SK-MEL-5 (cell line): ENCODE results near the gene LCORL. TPM values are rescaled to one million over a fixed set of nuclear protein-coding genes. Genes with fewer than 3 reads are reported as not detected.
"Not testable (repeated sequence)": the region's sequence is repeated elsewhere in the genome, so short reads cannot be mapped to it uniquely, and the experiment has no call there.

Source experiments
- DNase-seq: peaks from one replicate; pipeline ENCODE4 v3.0.0-alpha.2; 2016; ENCODE audit warnings: low read depth, low spot score
- in situ Hi-C: cut with HindIII; loops from 2 replicates; pipeline ENCODE4 v1.10.0; 2016; ENCODE audit warnings: low sequenced_read_pairs, high pct_unique_total_duplicates, low pct_unique_long_range_greater_than_20kb
- total RNA-seq: library from RNA; depleted of rRNA; stranded (reverse); fragments of >200 nt; shearing (Covaris generic); gene quantifications from 2 replicates; pipeline ENCODE4 v1.2.3, GENCODE V29; 2014

Gene LCORL
- total RNA-seq, 1 experiment from 2014 or later, result 16.3 TPM

DNA sequence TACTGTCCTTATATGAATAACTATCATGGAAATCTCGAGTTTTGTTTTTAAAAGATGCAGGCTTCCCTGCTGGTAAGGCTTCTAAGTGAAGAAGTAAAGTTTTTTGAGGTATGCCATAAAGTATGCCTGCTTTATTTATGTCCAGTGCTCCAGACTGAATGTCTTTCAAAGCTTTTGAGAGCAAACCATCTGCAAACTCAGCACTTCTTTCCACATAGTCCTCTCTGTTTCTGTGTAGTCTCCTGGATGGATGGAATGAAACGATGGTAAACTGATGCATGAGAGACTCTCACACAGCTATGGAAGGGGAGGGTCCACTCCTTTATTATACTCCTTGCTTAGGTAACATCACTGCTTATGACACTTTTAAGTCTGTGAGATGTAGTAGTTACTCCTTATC is 137.0 kb downstream of the LCORL start:
- in situ Hi-C loops, result no loop called here
- no peak for DNase-seq

GRCh38 chr4:17884063-17884462 is 137.5 kb downstream of the LCORL start:
- in situ Hi-C loops, result no loop called here
- no peak for DNase-seq

- in situ Hi-C loops, result no loop called here
These were observed 143.9 kb downstream of the LCORL start for GRCh38 chr4:17877661-17878060.

GRCh38 chr4:17876943-17877342 is 144.6 kb downstream of the LCORL start:
- in situ Hi-C loops, result no loop called here
- no peak for DNase-seq

More at GRCh38 chr4:17877661-17878060, 143.9 kb downstream of the LCORL start:
- DNase-seq, result no peak

DNA sequence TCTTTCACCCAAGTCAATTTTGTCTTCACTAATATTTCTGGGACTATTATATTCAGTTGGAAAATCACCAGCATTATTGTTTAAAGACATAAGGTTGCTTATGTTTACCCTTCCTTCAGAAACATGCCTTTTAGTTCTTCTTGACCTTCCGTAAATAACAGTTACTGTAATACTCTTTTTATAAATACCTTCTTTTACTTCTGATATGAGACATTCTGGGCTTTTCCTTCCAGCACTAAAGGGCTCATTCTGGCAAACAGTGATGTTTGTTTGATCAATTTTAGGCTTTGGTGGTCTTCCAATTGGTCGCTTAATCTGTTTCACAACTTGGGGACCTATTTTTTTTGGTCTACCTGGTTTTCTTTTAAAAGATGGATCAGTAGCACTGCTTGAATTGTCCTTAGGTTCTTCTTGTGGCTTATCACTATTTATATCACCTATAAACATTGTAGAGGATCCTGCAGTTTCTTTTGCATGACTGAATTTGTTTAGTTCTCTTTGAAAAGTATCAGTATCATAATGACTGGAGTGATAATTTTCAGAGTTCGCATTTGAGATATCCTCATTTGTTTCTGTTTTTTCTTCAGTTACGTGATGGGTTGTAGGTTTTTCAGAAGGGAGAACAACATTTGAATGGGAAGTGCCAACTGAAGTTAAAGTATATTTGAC is 146.0 kb downstream of the LCORL start:
- in situ Hi-C loops, result no loop called here
- no peak for DNase-seq

GRCh38 chr4:17869327-17869726 is 152.2 kb downstream of the LCORL start:
- no peak for DNase-seq

DNA sequence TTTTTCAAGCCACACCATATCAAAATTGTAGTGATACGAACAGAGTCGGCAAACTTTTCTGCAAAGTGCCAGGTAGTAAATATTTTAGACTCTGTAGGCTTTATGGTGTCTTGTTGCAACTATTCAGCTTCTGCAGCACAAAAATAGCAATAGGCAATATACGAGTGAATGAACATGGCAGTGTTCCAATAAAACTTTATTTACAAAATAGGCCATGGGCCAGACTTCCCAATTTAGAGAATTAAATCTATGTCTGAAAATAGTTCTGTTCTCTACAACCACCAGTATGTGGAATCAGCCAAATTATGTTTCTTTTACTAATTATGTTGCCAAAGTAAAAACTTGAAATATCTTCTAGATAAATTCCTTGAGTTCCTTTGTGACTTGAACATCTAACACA is 154.3 kb downstream of the LCORL start:
- in situ Hi-C loops, result no loop called here
- DNase-seq, result no peak

More at GRCh38 chr4:17869327-17869726, 152.2 kb downstream of the LCORL start:
- in situ Hi-C loops, result no loop called here

GRCh38 chr4:17866810-17867209 is 154.7 kb downstream of the LCORL start:
- no peak for DNase-seq
- in situ Hi-C loops, result no loop called here

DNA sequence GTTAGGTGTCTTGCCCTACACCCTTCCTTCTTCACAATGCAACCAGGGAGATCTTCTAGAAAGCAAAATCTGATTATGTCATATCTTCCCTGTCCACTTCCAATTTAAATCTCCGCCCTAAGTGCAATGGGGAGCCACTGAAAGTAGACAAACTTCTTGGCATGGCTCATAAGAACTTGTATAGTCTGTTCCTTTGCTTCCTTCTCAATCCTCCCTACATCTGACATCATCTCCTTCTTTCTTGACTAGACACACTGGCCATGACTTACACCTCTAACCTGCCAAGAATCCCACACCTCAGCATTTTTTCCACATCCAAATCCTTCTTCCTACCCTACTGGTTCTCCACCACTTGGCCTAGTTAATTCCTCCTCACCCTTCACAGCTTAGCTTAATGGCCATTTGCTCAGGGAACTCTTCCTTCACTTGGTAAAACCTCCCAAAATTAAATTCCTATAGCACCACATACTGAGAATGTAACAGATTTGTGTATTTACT is 155.6 kb downstream of the LCORL start:
- no peak for DNase-seq
- in situ Hi-C loops, result no loop called here

- in situ Hi-C loops, DNase-seq: not testable (repeated sequence)
These were observed 159.6 kb downstream of the LCORL start for GRCh38 chr4:17861906-17862305.

DNA sequence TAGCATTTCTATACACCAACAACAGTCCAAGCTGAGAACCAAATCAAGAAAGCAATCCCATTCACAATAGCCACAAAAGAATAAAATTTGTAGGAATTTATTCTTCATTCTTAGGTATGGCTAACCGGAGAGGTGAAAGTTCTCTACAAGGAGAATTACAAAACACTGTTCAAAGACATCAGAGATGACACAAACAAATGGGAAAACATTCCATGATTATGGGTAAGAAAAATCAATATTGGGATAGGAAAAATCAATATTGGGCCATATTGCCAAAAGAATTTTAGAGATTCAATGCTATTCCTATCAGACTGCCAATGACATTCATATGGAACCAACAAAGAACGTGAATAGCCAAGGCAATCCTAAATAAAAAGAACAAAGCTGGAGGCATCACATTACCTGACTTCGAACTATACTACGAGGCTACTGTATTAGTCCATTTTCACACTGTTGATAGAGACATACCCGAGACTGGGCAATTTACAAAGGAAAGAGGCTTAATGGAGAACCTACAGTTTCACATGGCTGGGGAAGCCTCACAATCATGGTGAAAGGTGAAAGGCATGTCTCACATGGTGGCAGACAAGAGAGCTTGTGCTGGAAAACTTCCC is 161.7 kb downstream of the LCORL start:
- in situ Hi-C loops, result no loop called here
- no peak for DNase-seq

DNA sequence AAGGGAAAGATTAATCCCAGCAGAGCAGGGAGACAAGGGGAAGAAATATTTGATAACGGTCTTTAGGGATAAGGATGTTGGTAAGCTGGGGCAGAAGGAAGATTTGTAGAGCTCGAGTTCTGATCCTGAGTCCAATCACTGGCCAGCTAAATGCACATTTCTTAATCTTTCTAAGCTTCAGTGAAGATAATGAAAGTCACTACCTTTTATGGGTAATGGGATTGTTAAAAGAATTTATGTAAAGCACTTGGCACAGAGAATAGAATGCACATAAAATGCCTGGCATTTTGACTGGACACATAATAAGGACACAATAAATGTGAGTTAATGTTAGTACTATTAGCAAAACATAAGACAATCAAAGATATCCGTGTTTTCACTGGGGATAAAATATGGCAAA is 167.5 kb downstream of the LCORL start:
- no peak for DNase-seq
- in situ Hi-C loops, result no loop called here

DNA sequence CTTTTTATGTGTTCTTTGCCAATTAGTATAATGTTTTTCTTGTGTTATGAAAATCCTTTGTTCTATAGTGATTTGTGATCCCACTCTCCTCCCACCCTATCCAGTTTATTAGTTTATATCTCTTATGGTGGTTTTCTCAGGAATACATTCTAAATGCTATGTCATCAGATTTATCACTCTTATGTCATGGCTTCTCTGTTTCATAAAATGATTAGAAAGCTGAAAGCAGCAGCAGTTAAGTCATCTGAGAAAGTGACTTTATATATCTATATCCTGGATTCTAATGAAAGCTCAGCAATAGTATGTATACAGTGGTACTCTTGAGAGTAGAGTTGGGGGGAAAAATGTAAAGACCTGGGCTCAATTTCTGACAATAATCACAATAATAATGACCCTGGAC is 169.6 kb downstream of the LCORL start:
- in situ Hi-C loops, result no loop called here
- DNase-seq, result no peak

- DNase-seq, in situ Hi-C loops: not testable (repeated sequence)
These were observed 171.3 kb downstream of the LCORL start for GRCh38 chr4:17850295-17850694.

- no peak for DNase-seq
- in situ Hi-C loops, result no loop called here
These were observed 175.3 kb downstream of the LCORL start for GRCh38 chr4:17846266-17846665.

GRCh38 chr4:17823871-17824669 is 197.5 kb downstream of the LCORL start:
- in situ Hi-C loops, result no loop called here

DNA sequence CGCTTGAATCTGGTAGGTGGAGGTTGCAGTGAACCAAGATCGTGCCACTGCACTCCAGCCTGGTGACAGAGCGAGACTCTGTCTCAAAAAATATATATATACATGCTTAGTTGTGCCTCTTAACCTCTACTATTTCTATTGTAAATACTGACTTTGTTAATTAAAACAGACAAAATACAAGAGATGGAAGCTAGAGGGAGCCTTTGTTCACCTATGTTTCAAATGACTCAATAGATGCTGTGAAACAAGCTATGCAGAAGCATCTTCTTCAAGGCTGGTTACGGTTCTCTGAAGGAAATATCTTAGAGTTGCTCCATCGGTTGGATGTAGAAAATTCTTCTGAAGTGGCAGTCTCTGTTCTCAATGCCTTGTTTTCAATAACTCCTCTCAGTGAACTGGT is 204.5 kb downstream of the LCORL start:
- peak; percentile 70 for DNase-seq
- in situ Hi-C loops, result no loop called here

More at GRCh38 chr4:17823871-17824669, 197.5 kb downstream of the LCORL start:
- DNase-seq, result no peak

DNA sequence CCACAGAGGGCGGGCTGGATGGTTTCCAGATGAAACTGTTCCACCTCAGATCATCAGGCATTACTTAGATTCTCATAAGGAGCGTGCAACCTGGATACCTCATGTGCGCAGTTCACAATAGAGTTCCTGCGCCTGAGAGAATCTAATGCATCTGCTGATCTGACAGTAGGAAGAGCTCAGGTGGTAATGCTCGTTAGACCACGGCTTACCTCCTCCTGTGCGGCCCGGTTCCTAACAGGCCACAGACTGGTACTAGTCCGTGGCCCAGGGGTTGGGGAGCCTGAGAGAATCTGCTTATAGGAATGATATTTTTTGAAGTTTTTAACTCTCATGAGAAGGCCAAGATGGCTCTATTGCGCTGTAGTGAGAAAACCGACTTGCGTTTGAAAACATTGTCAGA is 205.4 kb downstream of the LCORL start:
- in situ Hi-C loops, result no loop called here
- DNase-seq, result no peak
